DMS153 treated with DMSO at 0.1 percent for 48 hours (cell line): ENCODE measurements around the gene DRG1.
"Not testable (repeated sequence)": the region's sequence is repeated elsewhere in the genome, so short reads cannot be mapped to it uniquely, and the experiment has no call there.

Source experiments
- DNase-seq: peaks from one replicate; lab custom pipeline; 2025; ENCODE audit not compliant: unreplicated experiment; lab: John Stamatoyannopoulos, UW

Gene DRG1

DNA sequence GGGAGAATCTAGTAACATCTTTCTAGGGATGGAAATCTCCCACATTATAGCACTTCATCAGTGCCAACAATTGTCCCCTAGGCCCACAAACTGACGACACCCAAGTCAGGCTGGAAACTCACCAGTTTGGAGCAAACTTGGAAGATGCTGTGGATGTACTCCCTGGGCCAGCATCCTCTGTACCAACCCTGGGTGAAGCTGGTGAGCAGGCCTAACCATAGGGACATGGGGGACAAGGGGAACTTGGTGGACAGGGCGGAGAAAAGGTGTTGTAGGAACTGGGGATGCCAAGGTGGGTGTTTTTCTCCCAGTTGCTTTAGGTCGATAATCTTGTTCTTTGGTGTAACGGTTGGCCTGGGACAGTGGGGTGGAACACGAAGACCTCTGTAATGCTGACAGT, 42.2 kb downstream of the DRG1 start:
- no peak for DNase-seq

DNA sequence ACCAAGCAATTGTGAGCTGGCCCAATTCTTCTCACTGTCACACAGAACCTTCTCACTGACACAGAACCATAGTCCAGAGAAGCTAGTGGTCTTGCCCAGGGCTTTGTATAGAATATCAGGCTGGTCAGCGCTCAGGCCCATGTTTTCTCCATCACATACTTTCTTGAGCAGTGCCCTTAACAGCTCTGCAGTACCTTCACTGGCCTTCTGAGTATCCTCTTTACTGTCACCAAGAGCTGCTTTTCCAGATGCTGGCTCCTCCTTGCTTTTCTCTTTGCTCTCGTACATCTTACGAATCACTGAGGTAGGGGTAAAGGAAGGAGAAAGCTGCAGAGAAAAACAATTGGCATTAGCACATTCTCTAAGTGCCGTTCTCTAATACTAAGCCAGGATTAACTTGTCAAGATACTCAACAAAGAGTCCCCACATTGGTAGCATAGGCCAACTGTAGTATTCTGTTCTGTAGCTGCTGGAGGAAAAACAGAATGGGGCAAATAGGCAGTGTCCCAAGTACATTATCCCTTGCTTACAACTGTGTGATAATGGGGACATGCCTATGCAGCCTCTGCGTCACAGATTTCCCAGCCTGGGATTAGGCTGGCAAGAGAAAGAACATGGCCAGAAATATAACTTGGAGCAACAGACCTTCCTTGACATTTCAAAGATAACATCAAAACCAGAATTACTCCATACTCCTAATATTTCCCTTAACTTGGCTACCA, 43.5 kb downstream of the DRG1 start:
- no peak for DNase-seq

DNA sequence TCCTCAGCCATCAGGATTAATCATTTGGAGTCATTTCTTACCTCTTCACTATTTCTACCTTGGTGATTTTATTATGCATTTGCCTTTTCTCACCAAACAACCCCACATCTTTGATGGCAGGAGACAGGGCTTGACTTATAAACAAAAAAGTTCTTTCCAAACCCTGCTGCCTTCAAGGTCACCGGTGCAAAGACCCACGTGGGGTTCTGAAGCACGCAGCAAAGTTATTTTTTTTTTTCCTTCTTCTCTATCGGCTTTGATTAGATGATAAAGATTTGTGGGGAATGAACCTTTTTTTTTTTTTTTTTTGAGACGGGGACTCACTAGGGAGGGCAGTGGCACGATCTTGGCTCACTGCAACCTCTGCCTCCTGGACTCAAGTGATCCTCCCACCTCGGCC, 44.1 kb downstream of the DRG1 start:
- no peak for DNase-seq

DNA sequence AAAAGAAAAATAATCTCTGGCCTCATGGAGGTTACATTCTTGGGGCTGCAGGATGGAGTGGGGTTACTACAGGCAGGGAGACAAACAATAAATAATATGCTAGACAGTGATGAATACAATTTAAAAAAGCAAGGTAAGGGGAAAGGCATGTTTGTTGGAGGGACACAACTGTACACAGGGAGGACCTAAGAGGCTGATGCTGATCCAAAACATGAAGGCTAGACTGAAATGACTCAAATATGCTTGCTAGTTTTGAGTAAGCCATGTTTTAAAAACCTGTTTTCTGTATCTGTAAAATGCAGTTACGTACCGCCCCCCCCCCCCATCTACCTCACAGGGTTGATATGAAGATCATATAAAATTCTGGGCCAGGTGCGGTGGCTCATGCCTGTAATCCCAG, 46.2 kb downstream of the DRG1 start:
- no peak for DNase-seq

DNA sequence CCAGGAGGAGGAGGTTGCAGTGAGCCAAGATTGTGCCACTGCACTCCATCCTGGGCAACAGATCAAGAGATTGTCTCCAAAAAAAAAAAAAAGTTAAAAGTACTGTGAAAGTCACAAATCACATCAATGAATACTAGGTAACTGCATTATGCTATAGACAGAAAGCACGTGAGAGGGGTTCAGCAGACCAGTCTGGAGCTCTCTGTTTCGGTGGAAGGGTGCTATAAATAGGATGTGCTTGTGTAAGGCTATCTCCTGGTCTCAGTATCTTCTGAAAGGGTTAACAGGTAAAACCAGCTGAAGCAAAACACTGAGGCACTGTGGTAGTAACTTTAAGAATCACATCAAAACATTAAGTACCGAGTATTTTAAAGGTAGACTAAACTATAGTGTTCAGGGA, 46.8 kb downstream of the DRG1 start:
- no peak for DNase-seq

DNA sequence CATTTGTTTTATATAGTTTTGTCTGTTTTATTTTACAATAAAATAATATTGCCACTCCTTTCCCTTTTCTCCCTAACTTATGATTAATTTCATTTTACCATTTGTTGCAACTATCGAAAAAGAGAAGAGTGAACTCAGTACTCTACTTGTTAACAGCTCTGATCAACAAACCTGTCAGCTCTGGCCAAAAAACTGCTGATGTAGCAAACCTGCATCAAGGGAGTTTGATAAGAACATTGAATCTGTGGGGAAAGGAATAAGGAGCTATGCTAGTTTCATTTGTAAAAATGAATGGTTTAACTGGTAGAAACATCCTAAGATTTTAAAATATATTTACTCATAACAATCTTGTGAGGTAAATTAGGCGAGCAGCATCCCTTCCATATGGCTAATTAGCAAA, 47.4 kb downstream of the DRG1 start:
- no peak for DNase-seq

DNA sequence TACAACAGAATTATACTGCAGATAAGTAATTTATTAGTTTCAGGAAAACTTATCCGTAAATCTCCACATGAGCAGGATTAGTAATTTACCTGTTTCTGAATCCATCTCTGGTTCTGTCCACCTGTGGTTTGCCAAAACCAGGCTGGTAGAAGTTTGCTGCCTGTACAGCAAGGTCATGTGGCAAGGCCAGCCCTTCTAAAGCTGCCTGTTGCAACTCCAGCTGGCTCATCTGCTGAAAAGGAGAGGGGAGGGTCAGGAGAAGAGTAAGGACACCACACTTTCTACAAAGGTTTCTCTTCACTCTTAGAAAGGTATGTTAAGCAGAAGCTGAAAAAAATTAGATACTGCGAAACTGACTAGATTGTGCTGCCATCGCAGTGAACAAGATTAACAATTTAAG, 47.9 kb downstream of the DRG1 start:
- DNase-seq, result no peak

DNA sequence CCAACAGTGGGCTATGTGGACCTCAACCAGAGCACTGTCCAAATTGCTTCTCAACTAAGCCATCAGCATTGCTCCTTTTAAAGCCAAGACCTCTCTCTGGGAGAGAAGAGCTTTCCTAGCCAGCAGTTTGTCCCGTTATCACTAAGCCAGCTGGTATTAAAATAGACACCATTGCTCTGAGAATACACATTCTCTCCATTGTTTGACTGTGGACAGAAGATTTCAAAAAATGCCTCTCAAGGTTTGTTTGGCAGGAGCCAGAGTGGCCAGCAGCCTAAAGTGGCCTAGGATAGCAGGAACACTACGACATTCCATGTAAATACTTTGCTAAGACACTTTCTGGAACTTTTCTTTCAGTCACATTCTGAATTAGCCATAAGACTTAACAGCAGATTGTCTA, 49.0 kb downstream of the DRG1 start:
- no peak for DNase-seq

DNA sequence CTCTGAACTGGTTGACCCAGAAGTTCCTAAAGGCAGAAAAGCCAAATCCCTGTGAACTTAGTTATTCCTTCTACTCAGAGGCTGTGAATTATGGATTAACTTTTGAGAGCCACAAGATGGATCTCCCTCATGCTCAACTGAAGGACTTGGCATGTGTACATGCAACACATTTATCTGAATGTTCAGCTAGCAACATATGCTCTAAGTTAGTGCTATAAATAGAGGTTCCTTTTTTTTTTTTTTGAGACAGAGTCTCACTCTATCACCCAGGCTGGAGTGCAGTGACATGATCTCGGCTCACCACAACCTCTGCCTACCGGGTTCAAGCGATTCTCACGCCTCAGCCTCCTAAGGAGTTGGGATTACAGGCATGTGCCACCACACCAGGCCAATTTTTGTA, 50.1 kb downstream of the DRG1 start:
- DNase-seq, result no peak

DNA sequence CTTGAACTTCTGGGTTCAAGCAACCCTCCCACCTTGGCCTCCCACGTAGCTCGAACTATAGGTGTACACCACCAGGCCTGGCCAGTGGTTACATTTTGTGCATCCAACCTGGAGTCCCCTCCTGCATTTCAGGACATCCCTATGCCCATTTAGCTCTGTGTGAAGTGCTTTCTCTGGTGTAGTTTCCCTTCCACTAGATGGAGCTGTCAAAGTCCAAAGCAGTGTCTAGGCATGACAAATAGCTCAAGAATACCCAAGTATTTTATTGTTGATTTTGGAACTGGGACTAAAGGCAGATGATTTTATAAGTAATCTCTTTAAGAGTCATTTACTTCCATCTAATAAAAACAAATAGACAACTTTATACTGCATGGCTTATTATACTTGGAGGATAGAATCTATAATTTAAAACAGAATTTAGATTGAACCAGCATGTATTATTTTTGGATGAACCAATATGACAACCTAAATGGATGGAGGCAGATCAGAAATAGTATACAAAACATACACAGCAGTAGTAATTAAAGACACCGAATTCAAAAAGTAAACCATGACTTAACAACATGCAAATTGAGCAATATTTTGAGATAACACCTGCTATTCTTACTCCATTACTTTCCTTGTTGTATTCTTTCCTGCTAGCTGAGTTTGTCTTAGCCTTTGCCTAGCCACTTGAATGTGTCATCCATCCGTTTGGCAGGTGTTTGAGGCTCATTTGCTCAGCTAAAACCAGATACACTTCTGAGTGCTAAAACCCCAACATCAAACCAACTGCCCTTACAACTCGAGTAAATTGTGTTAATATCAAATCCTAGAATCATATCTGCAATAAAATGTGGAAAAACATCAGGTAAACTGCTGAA, 52.5 kb downstream of the DRG1 start:
- DNase-seq, result no peak

DNA sequence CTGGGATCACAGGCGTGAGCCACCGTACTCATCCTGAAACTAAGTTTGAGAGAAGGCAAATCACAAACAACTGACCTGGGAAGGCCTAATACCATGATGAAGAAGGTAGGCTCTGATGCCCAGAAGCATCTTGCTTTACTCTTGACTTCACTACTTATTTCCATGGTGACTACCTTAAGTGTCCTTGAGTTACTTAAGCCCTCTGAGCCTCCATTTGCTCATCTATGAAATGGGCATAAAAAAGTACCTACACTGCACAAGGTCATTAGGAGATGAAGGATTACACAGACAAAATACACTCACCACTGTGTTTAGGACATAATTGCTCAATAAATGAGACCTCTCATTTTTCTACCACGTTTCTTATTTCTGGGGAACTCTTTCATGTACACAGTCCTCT, 62.3 kb downstream of the DRG1 start:
- no peak for DNase-seq

DNA sequence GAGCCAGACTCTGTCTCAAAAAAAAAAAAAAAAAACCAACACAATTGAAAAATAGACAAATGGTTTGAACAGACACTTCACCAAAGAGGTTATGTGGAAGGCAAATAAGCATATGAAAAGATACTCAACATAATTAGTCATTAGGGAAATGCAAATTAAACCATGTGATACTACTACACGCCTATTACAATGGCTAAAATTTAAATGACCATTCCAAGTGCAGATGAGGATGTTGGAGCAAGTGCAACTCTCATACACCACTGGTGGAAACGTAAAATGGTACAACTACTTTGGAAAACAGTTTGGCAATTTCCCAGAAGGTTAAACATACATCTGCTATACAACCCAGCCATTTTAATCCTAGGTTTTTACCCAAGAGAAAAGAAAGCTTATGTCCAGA, 65.9 kb downstream of the DRG1 start:
- no peak for DNase-seq

DNA sequence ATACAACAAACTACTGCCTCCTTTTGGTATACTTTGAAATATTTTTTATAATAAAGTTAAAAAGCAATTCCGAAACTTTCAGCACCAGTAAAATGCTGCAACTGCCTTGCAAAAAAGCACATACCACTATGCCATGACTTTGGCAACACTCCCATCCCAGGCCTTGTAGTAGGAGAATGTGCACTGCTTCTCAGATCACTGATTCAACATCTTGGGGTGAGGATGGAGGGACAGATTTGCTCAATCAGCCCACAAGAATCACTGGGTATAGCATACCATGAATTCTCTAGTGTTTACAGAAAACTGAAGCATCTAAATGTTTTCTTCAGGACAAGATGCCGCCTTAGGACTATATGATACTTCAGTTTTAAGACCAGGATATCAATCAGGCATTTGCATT, 75.3 kb downstream of the DRG1 start:
- DNase-seq, result no peak

DNA sequence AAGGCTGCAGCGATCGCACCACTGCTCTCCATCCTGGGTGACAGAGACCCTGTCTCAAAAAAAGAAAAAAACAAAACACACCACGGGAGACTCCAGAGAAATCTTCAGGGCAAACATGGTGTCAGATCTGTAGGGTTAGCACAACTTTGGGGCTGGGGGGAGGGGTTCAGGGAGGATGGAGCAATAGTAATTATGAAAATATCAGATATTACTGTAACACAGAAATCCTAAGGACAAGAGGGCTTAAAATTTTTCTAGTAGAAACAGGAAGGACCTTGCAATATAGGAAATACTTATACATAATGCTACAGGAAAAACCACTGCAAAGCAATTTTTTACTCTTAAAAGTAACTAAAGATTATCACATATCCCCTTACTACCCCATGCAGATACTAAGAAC, 76.4 kb downstream of the DRG1 start:
- DNase-seq, result no peak

DNA sequence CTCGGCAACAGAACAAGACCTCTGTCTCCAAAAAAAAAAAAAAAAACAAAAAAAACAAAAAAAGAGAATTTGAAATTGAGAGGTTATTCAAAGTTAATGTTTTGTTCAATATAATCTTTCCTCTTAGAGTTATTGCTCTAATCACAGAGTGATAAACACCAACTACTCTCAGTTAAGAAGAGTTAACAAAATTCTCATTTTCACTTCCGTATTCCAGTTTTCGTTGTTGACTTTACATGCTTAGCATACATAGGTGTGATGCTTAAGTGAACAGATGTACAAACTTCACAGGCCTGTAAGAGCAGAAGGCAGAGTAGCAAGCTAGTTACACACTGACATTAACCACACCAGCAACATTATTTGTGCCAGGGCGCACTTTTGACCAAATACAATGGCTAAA, 77.9 kb downstream of the DRG1 start:
- no peak for DNase-seq

DNA sequence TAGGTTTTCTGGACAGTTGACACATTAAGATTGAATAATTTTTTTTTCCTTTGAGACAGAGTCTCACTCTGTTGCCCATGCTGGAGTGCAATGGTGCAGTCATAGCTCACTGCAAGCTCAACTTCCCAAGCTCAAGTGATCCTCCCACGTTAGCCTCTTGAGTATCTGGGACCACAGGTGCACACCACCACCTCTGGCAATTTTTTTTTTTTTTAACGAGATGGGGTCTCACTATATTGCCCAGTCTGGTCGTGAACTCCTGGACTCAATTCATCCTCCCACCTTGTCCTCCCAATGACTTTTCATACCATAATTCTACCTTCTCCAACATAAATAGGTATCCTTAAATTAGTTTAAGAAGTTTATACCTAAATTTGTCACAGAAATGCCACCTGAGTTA, 81.7 kb downstream of the DRG1 start:
- no peak for DNase-seq

DNA sequence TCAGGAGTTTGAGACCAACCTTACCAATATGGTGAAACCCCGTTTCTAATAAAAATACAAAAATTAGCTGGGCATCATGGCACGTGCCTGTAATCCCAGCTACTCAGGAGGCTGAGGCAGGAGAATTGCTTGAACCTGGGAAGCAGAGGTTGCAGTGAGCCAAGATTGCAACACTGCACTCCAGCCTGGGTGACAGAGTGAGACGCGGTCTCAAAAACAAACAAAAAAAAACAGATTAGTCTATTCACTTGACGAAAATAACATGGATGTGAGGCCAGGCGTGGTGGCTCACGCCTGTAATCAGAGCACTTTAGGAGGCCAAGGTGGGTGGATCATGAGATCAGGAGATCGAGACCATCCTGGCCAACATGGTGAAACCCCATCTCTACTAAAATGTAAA, 83.1 kb downstream of the DRG1 start:
- not testable (repeated sequence) for DNase-seq
